Small intestine (tissue), 7 donors: Measurements from ENCODE around the gene LIN37. TPM values are rescaled to one million over a fixed set of nuclear protein-coding genes. Genes with fewer than 3 reads are reported as not detected.
"Not testable (repeated sequence)": the region's sequence is repeated elsewhere in the genome, so short reads cannot be mapped to it uniquely, and the experiment has no call there.

Experiments used
- DNase-seq, 2 donors: peaks; one replicate each; pipeline versions ENCODE4 v3.0.0 to v3.0.0-alpha.2; 2013
- FAIRE-seq: peaks from 2 replicates; lab custom pipeline; 2012; peaks lifted over from hg19 to GRCh38; lab: Jason Lieb, UNC
- H3K27ac ChIP-seq, 3 donors: one replicate each; pipeline ENCODE4 v1.5.1; 2013; ENCODE audit warnings: low read length in 2 of 3, mild to moderate bottlenecking in 2 of 3, control low read depth in 1 of 3, inconsistent platforms in 1 of 3, low read depth in 1 of 3, moderate library complexity in 1 of 3
- H3K27me3 ChIP-seq, 3 donors: one replicate each; pipeline ENCODE4 v1.6.1; 2013; ENCODE audit warnings: low read length in 3 of 3, inconsistent platforms in 1 of 3; ENCODE audit not compliant: control insufficient read depth in 3 of 3, insufficient read depth in 3 of 3
- H3K36me3 ChIP-seq, 3 donors: one replicate each; pipeline ENCODE4 v1.6.1; 2013; ENCODE audit warnings: low read length in 3 of 3, inconsistent platforms in 1 of 3, low read depth in 1 of 3, mild to moderate bottlenecking in 1 of 3, moderate library complexity in 1 of 3; ENCODE audit not compliant: control insufficient read depth in 3 of 3, insufficient read depth in 2 of 3
- H3K4me1 ChIP-seq, 3 donors: one replicate each; pipeline ENCODE4 v1.6.1; 2013; ENCODE audit warnings: low read length in 2 of 3, inconsistent platforms in 1 of 3, low read depth in 1 of 3, mild to moderate bottlenecking in 1 of 3, moderate library complexity in 1 of 3; ENCODE audit not compliant: control insufficient read depth in 3 of 3, insufficient read depth in 2 of 3
- H3K4me3 ChIP-seq, 3 donors: one replicate each; pipeline ENCODE4 v1.5.1; 2013; ENCODE audit warnings: low read length in 3 of 3, control low read depth in 1 of 3, inconsistent platforms in 1 of 3, low read depth in 1 of 3, mild to moderate bottlenecking in 1 of 3, moderate library complexity in 1 of 3
- H3K9me3 ChIP-seq, 2 donors: one replicate each; pipeline ENCODE4 v1.6.1; 2013; ENCODE audit warnings: low read depth in 1 of 2, low read length in 1 of 2; ENCODE audit not compliant: control insufficient read depth in 2 of 2, insufficient read depth in 1 of 2
- WGBS, 3 donors: extraction: QIAGEN DNeasy Blood & Tissue Kit; methylation state at CpG; one replicate each; pipeline ENCODE4 v1.1.7; 2013; 5-methylcytosine and 5-hydroxymethylcytosine counted together
- polyA plus RNA-seq, 4 donors: library from polyadenylated mRNA; stranded (reverse) in 3 of 4; unstranded in 1 of 4; fragments of 200-250 nt in 3 of 4; fragments of 120-200 nt in 1 of 4; gene quantifications; one replicate each; pipeline versions ENCODE4 v1.2.1 to v1.2.3, GENCODE V29; 2013
- donor health status: healthy with polysubstance abuse.
- donor health status: control.
- donor health status: control.
- donor health status: Bipolar disorder and iron deficiency.
- donor health status: healthy.

Gene LIN37
- polyA plus RNA-seq, 4 donors = 9.6 to 58.6 (median 26.7) TPM

- Histone ChIP-seq H3K27ac (no peak overlapping the region), H3K4me3 (no peak overlapping the region), H3K27me3 (no peaks in the 10 kb centered on the region), H3K4me1 (peaks cover 0 to 14% (median 0%) of the 10 kb centered on the region in 3 donors), H3K36me3 (peaks cover 0 to 4% (median 2%) of the 10 kb centered on the region in 3 donors), H3K9me3 (no peaks in the 10 kb centered on the region)
- 82 to 90% (median 89%) methylated on average over 17 to 19 of the region's 19 CpGs for whole genome bisulfite sequencing, 3 donors
- DNase-seq (no peak), FAIRE-seq (no peak)
Observed at GRCh38 chr19:35789978-35790944, 41.9 kb downstream of the LIN37 start.

- FAIRE-seq (no peak), DNase-seq (no peak)
- Histone ChIP-seq H3K9me3 (no peaks in the 10 kb centered on the region), H3K36me3 (peaks cover 0 to 2% (median 2%) of the 10 kb centered on the region in 3 donors), H3K27me3 (peaks cover 0 to 2% (median under 1%) of the 10 kb centered on the region in 3 donors), H3K4me3 (no peak overlapping the region), H3K27ac (no peak overlapping the region), H3K4me1 (peaks cover 0 to 7% (median 0%) of the 10 kb centered on the region in 3 donors)
- WGBS, 3 donors = 55 to 63% (median 56%) methylated on average over 18 to 20 of the region's 20 CpGs
Observed at GRCh38 chr19:35790981-35791813, 42.8 kb downstream of the LIN37 start.

- H3K36me3 ChIP-seq = peaks cover 0 to 2% (median 2%) of the 10 kb centered on the region in 3 donors
- H3K27me3 ChIP-seq = peaks cover 0 to 8% (median 7%) of the 10 kb centered on the region in 3 donors
- no peak overlapping the region for H3K4me3 ChIP-seq
- H3K4me1 ChIP-seq = peaks cover 0 to under 1% (median 0%) of the 10 kb centered on the region in 3 donors
- no peaks in the 10 kb centered on the region for H3K9me3 ChIP-seq
- H3K27ac ChIP-seq = no peak overlapping the region
- FAIRE-seq (no peak), DNase-seq (no peak)
- 76 to 85% (median 78%) methylated on average over 9 of the region's 9 CpGs for WGBS, 3 donors
Observed at GRCh38 chr19:35791814-35792279, 43.5 kb downstream of the LIN37 start.

GRCh38 chr19:35792312-35792711 lies 43.9 kb downstream of the LIN37 start:
- H3K9me3 ChIP-seq = no peaks in the 10 kb centered on the region
- DNase-seq (no peak), FAIRE-seq (no peak)
- 85 to 94% (median 91%) methylated on average over 15 of the region's 15 CpGs for WGBS, 3 donors
- H3K27ac ChIP-seq = no peak overlapping the region
- H3K36me3 ChIP-seq = peaks cover 0 to under 1% (median under 1%) of the 10 kb centered on the region in 3 donors
- no peak overlapping the region for H3K4me3 ChIP-seq
- peaks cover 0 to 13% (median 8%) of the 10 kb centered on the region in 3 donors for H3K27me3 ChIP-seq
- H3K4me1 ChIP-seq = no peaks in the 10 kb centered on the region

GRCh38 chr19:35792888-35793287 lies 44.5 kb downstream of the LIN37 start:
- no peaks in the 10 kb centered on the region for H3K4me1 ChIP-seq
- peaks cover 0 to 19% (median 8%) of the 10 kb centered on the region in 3 donors for H3K27me3 ChIP-seq
- no peak overlapping the region for H3K4me3 ChIP-seq
- FAIRE-seq = no peak
- H3K36me3 ChIP-seq = no peaks in the 10 kb centered on the region
- no peaks in the 10 kb centered on the region for H3K9me3 ChIP-seq
- WGBS, 3 donors = 74 to 77% (median 76%) methylated on average over 8 of the region's 8 CpGs
- no peak for DNase-seq
- no peak overlapping the region for H3K27ac ChIP-seq

GRCh38 chr19:35793381-35794165 lies 45.2 kb downstream of the LIN37 start:
- peak; percentile 31 to 57 for DNase-seq
- Histone ChIP-seq H3K4me3 (no peak overlapping the region), H3K4me1 (no peaks in the 10 kb centered on the region), H3K36me3 (no peaks in the 10 kb centered on the region), H3K9me3 (no peaks in the 10 kb centered on the region), H3K27ac (no peak overlapping the region), H3K27me3 (peaks cover 0 to 23% (median 8%) of the 10 kb centered on the region in 3 donors)
- WGBS, 3 donors = 58 to 71% (median 67%) methylated on average over 7 of the region's 7 CpGs
- FAIRE-seq = no peak

- peaks cover 0 to 23% (median 8%) of the 10 kb centered on the region in 3 donors for H3K27me3 ChIP-seq
- H3K36me3 ChIP-seq, FAIRE-seq, DNase-seq, H3K4me1 ChIP-seq, H3K27ac ChIP-seq, H3K9me3 ChIP-seq, H3K4me3 ChIP-seq: not testable (repeated sequence)
- WGBS, 3 donors = 71 to 83% (median 80%) methylated on average over 1 of the region's 1 CpG
Observed at GRCh38 chr19:35795564-35795963, 47.2 kb downstream of the LIN37 start.
